GM19351 (cell line): ENCODE data around the gene SPOCK2.

Experiments used
- ATAC-seq: cut with Tn5 transposase; IDR thresholded peaks from one replicate; pipeline ENCODE4 v1.9.1; 2021; ENCODE audit warnings: mild to moderate bottlenecking, moderate library complexity; ENCODE audit not compliant: unreplicated experiment

SPOCK2 gene

DNA sequence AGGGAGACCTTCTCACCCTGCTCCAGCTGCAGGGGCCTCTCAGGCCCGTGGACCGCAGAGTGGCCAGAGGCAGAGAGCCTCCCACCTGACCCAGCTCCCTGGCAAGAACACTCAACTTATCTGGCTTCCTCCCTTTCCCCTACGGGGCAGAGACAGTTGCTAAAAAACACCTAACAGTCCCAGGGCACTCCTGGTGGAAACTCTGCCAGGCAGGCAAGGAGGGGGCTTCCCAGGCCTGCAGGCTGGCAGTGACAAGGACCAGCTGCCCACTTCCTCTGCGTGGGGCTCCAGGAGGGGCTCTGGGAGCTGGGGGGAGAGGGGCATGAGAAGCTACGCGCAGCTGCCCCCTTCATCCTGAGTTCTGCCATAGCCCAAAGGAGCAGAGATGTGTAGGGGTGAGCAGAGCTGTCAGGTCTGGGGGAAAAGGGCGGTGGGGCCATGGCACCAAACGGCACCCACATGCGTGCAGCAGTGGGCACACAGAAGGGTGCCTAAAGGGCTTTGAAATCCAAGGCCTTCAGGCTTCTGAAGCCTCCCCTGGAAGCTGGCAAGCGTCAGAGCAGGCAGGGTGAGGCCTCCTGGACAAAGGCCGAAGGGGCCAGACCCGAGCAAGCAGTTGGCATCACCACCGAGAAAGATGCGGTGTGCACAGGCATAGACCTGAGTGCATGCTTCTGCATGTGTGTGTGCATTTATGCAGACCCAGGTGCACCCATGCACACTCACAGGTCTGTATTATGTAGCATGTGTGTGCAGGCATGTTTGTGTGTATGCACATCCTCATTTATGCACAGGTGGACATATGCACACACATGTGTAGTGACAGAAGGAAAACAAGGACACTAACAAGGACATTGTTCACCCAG is 14.4 kb downstream of the SPOCK2 start:
- ATAC-seq, result no peak

GRCh38 chr10:72072639-72073038 is 15.7 kb downstream of the SPOCK2 start:
- ATAC-seq, result no peak

GRCh38 chr10:72072046-72072445 is 16.3 kb downstream of the SPOCK2 start:
- no peak for ATAC-seq

GRCh38 chr10:72069751-72070526 is 18.4 kb downstream of the SPOCK2 start:
- ATAC-seq, result no peak

DNA sequence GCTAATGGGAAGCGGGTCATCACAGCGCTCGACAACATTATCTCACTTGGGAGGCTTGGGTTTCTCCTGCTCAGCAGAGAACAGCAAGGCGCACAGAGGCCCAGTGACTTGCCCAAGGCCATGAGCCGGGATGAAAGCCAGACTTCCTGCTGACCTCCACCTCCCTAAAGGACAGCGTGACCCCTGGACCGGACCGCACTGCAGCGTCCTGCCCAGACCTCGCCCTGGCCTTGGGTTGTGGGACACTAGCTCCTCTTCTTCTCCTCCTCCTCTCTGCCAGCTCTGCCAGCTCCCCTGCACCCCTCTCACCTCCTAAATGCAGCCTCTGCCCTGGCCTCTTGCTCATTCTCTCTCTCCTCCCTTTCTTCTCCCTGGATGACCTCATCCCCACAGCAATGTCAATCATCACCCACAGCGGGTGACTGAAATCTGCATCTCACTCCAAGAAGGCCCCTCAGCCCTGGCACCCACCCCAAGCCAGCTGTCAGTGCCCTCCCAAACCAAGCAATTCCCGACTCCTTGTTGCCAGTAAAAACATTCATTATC is 19.4 kb downstream of the SPOCK2 start:
- ATAC-seq, result no peak

- no peak for ATAC-seq
Observed at GRCh38 chr10:72068126-72068765, 20.1 kb downstream of the SPOCK2 start.

- ATAC-seq, result no peak
Observed at GRCh38 chr10:72067463-72068125, 20.8 kb downstream of the SPOCK2 start.

DNA sequence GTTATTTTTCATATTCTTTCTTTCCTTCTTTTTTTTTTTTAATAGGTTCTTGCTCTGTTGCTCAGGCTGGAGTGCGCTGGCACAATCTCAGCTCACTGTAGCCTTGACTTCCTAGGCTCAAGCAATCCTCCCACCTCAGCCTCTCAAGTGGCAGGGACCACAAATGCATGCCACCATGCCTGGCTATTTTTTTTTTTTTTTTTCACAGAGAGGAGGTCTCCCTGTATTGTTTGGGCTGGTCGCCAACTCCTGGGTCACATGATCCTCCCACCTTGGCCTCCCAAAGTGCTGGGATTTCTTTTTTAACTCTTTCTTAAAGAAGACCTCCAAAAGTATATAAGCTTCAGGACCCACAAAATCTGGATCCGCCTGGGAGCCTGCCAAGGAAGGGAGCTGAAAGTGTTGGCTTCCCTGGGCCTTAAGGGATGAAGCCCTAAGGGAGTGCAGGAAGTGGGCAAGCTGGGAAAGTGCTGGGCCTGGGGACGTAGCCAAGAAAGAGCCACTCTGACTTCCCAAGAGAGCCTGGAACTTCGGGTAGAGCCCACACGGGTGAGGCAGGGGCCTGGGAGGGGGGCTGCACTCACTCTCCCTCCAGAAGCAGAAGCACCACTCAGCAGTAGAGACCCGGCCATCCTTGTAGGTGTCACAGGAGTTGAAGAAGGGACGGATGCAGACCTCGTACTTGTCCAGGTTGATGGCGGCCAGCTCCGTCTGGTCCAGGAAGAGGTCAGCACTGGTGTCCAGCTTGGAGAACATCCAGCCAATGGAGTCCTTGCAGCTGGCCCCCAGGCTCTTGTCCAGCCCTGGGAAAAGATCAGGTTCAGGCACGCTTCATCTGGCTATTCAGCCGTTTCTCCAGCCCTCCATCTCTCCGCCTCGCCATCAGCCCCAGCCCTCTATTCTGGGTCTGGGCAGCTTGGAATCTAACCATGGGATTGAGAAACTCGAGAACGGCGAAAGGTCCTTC is 21.8 kb downstream of the SPOCK2 start:
- no peak for ATAC-seq

DNA sequence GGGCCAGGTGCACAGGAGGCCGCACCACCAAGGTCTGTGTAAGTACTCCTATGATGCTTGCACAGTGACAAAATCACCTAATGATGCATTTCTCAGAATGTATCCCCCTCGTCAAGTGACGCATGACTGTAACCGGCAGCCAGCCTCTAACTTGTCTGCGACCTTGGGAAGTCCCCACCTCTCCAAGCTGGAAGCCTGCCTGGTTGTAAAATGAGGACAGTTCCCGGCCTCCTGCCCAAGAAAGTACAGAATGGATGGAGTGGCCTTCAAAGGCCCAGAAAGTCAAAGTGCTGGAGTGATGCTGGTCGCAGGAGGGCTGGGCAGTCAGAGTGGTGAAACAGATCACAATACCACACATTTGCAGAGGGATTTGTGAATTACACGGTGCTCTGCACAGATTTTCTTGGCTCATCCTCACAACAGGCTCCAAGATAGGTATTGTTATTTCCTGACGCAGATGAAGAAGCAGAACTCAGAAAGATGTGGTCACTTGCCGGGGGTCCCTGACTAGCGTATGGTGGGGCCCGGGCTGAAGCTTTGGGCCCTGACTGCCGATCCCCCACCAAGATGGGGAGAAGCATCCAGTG is 22.8 kb downstream of the SPOCK2 start:
- no peak for ATAC-seq

GRCh38 chr10:72063703-72064391 is 24.5 kb downstream of the SPOCK2 start:
- ATAC-seq, result no peak

- ATAC-seq, result no peak
Observed at GRCh38 chr10:72062832-72063702, 25.3 kb downstream of the SPOCK2 start.

GRCh38 chr10:72062382-72062781 is 26.0 kb downstream of the SPOCK2 start:
- no peak for ATAC-seq

DNA sequence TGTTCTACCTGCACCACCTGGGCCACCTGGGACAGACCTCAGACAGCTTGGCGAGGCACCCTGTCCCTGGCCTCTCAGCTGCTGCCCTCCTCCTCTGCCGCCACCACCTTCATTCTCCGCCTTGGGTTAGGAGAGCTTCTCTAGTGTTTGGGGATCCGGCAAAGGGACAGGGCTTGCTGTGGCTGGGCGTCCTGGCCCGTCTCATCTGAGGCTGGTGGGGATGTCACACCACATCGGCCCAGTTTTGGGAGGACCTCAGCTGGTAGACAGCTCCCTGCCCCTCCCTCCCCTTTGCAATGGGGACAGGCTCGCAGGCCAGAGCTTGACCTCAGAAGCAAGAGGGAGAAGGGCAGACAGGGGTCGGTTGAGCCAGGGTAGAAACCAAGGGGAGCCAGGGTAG is 26.4 kb downstream of the SPOCK2 start:
- ATAC-seq, result no peak

DNA sequence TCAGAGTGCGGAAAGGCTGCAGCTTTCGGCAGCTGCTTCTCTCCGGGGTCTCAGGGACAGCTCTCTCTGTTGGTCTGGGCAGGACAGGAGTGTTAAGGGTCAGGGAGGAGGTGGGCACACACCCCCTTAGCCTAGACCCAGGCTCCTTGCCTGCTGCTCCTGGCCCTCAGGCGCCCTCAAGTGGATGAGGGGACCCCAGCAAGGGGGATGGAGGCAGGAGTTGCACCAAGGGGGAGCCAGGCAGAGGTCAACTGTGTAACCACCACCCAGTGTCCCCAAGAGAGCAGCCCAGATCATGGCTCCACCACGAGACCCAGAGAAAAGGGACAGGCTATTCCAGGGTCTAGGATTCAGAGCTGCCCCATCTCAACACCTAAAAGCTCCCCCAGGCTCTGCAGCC is 26.9 kb downstream of the SPOCK2 start:
- ATAC-seq, result no peak

DNA sequence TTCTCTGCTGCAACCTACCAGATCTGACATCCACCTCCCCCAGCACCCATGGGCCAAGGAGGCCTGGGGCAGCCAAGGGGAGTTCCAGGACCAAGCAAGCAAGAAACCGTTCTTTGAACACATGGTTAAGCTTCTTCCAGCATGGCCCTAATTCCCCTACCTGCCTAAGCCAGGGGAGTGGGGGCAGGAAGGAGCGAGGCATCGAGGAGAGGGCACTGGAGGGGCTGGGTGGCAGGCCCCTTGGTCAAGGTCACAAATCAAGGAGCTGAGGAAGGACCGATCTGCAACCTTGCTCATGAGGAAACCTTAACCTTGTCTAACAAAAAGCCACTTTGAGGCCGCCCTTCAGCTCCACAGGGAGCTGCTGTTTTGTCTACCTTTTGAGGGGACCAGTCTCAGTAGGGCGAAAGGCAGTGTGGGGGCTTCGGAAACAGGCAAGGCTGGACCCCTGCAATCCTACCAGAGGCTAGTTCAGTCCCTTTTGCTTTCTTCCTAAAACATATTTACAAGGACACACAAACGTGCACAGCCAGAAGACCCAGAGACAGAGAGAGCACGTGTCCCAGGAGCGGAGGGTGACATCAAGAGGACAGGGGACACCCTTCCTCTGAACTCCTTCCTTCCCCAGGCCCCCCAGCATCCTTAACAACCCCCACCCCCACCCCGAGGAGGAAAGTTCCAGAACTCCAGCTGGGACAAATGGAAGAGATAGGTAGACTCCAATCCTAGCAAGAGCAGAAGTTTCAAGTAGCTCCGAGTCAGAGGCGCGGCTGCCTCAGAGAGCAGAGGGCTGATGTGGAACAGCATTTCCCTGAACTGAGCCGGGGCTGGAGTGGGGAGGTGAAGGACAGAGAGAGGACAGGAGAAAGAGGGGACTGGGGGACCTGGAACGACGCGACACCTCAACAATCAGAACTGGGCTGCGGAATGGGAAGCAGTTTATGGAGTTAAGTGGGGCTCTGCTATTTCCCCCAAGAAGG is 28.2 kb downstream of the SPOCK2 start:
- no peak for ATAC-seq

DNA sequence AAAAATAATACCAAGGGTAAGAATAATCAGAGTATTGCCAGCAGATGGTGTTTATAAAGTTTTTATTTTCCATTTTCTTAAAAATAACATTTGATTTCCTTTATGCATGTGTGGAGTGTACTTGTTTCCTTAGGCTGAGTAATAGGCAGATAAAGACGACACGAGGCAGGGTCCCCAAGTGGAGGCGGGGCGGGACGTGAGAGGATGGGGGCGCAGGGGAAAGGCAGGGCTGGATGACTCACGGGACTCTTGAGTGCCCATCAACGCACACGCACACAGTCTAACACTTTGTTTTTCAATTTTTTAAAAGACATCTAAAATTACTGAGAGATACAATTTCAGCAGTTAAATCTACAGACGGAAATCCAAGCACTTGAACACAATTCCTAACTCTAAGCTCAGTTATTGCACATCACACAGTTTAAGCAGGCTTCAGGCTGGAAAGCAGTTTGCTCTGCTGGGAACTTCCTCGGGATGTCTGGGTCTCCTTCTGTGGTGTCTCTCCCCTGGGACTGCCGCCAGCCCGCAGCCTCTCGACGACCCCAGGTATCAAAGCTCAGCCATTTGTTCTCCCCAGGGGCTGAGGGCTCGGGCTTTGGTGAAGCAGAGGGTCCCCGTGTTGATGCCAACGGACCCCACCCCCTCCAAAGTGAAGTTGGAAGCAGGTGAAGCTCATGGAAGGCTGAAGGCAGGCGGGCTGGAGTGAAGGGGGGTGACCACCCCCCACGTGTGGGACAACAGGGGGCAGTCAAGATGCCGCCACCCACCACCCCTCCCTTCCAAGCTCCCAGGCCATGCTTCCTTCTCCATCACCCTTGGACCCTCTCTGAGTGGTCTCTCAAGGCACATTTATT is 29.1 kb downstream of the SPOCK2 start:
- ATAC-seq, result no peak
